ENCODE measurements around the gene GLI1. TPM values are rescaled to one million over a fixed set of nuclear protein-coding genes. Genes with fewer than 3 reads are reported as not detected.

Gene GLI1
- total and polyA plus RNA-seq, 2 of the 13 experiments (the other 11 are each of a cell fraction or from before 2014, with no cell fraction given), result 0.09 to 0.20 TPM

GRCh38 chr12:57477710-57478681 is 18.4 kb downstream of the GLI1 start:
- no TSS peak for BruUV-seq (replicated peaks)
- TF ChIP-seq ZBTB14 (CRISPR knock-in tag; IDR thresholded peaks at IDR 0.05) (no peak), CREB1 (IDR thresholded peaks at IDR 0.05) (peak; percentile 30; the same call in 1 of the 2 replicates), CREB1 (CRISPR knock-in tag; IDR thresholded peaks at IDR 0.05) (no peak), ZKSCAN5 (CRISPR knock-in tag; IDR thresholded peaks at IDR 0.05) (peak; percentile 68; the same call in 1 of the 2 replicates), IRF1 (CRISPR knock-in tag; IDR thresholded peaks at IDR 0.05; ENCODE audit: low read depth) (no peak), FOSL2 (CRISPR knock-in tag; IDR thresholded peaks at IDR 0.05) (peak; percentile 69), ZNF749 (CRISPR knock-in tag; IDR thresholded peaks at IDR 0.05; ENCODE audit: borderline replicate concordance) (no peak), ZNF281 (CRISPR knock-in tag; IDR thresholded peaks at IDR 0.05; ENCODE audit: borderline replicate concordance) (0 out of 2 replicates have a peak, but pooled peaks have one; percentile 18), MIXL1 (CRISPR knock-in tag; IDR thresholded peaks at IDR 0.05) (no peak), PATZ1 (CRISPR knock-in tag; IDR thresholded peaks at IDR 0.05) (0 out of 2 replicates have a peak, but pooled peaks have one; percentile 42), XRCC5 (optimal IDR thresholded peaks at IDR 0.05; ENCODE audit: low read length) (peak; percentile 56)
- peak; percentile 43 for ATAC-seq
- no peak for DNase-seq (ENCODE audit: low spot score)
- Histone ChIP-seq H3K4me1 (ENCODE audit: insufficient read depth, low read length) (peaks cover 35% of the 10 kb centered on the region), H2AFZ (ENCODE audit: low read length) (no peak overlapping the region), H3K27ac (ENCODE audit: extremely low read length, insufficient read depth, low read length) (no peak overlapping the region), H3K4me2 (ENCODE audit: low read depth, low read length) (peak overlapping the region; percentile 73), H3K9me3 (ENCODE audit: low read length) (no peaks in the 10 kb centered on the region), H3K9ac (ENCODE audit: insufficient read depth, low read depth, low read length) (no peak overlapping the region), H4K20me1 (ENCODE audit: insufficient read depth, low read length) (no peaks in the 10 kb centered on the region), H3K36me3 (replicated peaks in 1 of 2; ENCODE audit: control insufficient read depth in 1 of 2, insufficient read depth in 2 of 2, low read length in 2 of 2) (no peaks in the 10 kb centered on the region), H3K4me3 (replicated peaks in 1 of 3; ENCODE audit: insufficient read depth in 1 of 3, low read depth in 2 of 3, low read length in 3 of 3) (peak overlapping the region in 2 of 3 experiments; percentile 24 to 51; a peak in 3 of 6 replicates), H3K79me2 (ENCODE audit: insufficient read depth, low read length) (no peaks in the 10 kb centered on the region), H3K27me3 (ENCODE audit: control insufficient read depth in 1 of 2, insufficient read depth in 2 of 2, low read length in 2 of 2) (peaks cover 8 to 69% of the 10 kb centered on the region in 2 experiments)
- WGBS (ENCODE audit: low lambda C conversion rate), result 13% methylated on average over 12 of the region's 12 CpGs
- POLR2A ChIA-PET, result interaction anchor here (1.1 kb wide), 1 partner anchor 43 kb away, joined by 4 read pairs; the partner anchor contains the start of gene DDIT3
- no peak for FAIRE-seq
- CTCF ChIA-PET (ENCODE audit: low intra/inter-chr PET ratio, low total read pairs), result no interaction called here
- in situ Hi-C loops (cut with HindIII; ENCODE audit: extremely low pct_ligation_motif_present, low pct_unique_long_range_greater_than_20kb), result no loop called here
- intact Hi-C loops (cut with micrococcal nuclease; ENCODE audit: unreplicated experiment), result no loop called here

All from HepG2 (cell line).